GM18951 (cell line): Measurements from ENCODE around the gene USP7.

ENCODE experiments used
- POLR2A ChIP-seq: IDR thresholded peaks from 4 replicates; pipeline ENCODE4 v1.6.1; 2011; ENCODE audit warnings: mild to moderate bottlenecking; ENCODE audit not compliant: insufficient read length, insufficient read depth; ENCODE audit errors: extremely low read depth
- in situ Hi-C: fragments of 300-500 bp; cut with MboI; formaldehyde crosslinking; loops from one replicate; pipeline ENCODE4 v1.12.0; 2022; ENCODE audit warnings: low sequenced_read_pairs, mixed read lengths, inconsistent platforms; ENCODE audit not compliant: unreplicated experiment

Gene USP7

DNA sequence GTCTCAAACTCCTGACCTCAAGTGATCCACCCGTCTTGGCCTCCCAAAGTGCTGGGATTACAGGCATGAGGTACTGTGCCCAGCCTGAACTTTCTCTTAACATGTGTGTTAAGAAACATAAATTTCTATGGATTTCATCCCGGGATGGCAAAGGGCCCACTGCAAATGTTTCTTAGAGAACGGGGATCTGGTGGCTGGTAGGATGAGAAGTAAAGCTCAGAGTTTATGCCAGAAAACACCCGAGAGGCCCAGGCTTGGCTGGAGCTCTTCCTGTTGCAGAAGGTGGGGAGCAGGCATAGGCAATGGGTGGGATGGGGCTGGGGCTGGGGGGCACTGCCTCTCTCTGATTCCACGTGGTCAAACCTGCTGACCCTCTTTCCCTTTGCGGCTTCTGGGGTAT, 89.3 kb downstream of the USP7 start:
- in situ Hi-C loops: loop anchor here (10.0 kb wide), 1 partner anchor 300 kb away; no protein-coding TSS in a partner anchor

DNA sequence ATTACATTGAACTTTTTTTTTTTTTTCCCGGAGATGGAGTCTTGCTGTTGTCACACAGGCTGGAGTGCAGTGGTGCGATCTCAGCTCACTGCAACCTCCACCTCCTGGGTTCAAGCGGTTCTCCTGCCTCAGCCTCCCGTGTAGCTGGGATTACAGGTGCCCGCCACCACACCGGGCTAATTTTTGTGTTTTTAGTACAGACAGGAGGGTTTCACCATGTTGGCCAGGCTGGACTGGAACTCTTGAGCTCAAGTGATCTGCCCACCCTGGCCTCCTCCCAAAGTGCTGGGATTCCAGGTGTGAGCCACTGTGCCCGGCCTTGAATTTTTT, 89.9 kb downstream of the USP7 start:
- in situ Hi-C loops: loop anchor here (10.0 kb wide), 1 partner anchor 299 kb away; no protein-coding TSS in a partner anchor

More for the DNA sequence above, 89.3 kb downstream of the USP7 start:
- no peak for TF ChIP-seq POLR2A

DNA sequence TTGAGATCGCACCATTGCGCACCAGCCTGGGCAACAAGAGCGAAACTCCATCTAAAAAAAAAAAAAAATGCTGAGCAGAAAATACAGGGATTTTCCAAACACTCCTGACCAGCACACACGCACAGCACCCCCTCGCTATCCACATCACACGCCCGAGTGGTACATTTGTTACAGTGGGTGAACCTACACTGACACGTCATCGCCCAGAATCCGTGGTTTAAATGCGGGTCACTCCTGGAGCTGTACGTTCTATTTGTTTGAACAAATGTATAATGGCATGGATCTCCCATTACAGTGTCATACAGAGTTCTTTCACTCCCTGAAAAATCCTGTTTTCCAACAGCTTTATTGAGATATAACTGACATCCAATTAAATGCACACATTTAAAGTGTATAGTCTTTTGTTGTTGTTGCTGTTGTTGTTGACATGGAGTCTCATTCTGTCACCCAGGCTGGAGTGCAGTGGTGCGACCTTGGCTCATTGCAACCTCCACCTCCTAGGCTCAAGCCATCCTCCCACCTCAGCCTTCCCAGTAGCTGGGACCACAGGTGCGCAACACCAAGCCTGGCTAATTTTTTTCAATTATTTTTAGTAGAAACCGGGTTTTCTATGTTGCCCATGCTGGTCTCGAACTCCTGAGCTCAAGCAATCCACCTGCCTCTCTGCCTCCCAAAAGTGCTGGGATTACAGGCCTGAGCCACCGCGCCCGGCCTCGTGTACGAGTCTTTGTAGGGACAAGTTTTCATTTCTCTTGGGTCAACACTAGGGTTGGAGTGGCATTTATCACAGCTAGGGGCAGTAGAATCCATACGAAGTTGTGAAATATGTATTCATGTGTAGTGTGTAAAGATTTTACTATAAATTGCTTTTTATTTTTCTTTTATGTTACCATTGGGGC, 90.5 kb downstream of the USP7 start:
- in situ Hi-C loops: loop anchor here (10.0 kb wide), 1 partner anchor 298 kb away; no protein-coding TSS in a partner anchor
- TF ChIP-seq POLR2A: no peak

DNA sequence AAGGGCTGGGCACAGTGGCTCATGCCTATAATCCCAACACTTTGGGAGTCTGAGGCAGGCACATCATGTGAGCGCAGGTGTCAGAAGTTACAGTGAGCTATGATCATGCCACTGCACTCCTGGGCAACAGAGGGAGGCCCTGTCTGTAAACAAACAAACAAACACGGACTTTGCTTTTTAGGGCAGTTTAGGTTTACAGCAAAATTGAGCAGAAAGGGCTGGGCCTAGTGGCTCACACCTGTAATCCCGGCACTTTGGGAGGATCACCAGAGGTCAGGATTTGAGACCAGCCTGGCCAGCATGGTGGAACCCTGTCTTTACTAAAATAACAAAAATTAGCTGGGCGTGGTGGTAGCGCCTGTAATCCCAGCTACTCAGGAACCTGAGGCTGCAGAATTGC, 91.6 kb downstream of the USP7 start:
- TF ChIP-seq POLR2A: no peak
- in situ Hi-C loops: loop anchor here (10.0 kb wide), 1 partner anchor 297 kb away; no protein-coding TSS in a partner anchor

DNA sequence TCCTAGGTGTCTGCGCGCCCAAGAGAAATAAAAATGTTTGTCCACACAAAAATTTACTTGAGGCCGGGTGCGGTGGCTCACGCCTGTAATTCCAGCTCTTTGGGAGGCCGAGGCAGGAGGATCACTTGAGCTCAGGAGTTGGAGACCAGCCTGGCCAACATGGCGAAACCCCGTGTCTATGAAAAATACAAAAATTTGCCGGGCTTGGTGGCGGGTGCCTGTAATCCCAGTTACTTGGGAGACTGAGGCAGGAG, 93.8 kb downstream of the USP7 start:
- in situ Hi-C loops: loop anchor here (10.0 kb wide), 1 partner anchor 295 kb away; no protein-coding TSS in a partner anchor

DNA sequence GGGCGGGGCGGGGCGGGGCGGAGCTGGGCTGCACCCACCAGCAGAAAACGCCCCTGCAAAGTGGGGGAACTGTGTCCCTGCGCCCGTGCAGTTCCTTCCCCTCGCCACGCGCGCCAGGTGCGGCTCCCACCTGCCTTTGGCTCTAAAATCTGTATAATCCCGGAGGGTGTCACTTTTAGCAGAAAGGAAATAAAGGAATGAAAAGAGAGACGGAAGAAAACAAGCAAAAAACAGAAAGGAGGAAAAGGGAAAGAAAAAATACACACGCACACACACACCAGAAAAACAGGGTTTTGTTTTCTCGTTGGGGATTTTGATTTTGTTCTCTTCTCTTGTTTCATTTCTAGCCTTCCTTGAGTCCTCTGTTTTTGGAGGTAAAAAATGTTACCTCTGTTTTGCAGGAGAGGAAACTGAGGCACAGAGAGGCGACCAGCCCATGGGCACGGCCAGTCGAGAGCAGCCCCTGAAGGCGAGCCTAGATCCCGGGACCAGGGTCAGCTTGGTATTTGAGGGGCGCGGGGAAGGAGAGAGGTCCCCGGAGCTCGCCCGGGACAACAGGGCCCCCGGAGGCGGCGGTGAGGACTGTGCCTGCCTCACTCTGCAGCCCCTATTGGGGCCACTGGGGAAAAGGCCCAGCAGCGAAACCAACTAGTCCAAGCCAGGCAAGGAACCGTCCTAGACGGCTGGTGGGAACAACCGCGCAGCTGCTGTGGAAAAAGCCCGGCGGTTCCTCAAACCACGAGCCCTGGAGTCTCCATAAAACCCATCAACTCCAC, 94.3 kb downstream of the USP7 start:
- TF ChIP-seq POLR2A: peak; percentile 29
- in situ Hi-C loops: no loop called here

DNA sequence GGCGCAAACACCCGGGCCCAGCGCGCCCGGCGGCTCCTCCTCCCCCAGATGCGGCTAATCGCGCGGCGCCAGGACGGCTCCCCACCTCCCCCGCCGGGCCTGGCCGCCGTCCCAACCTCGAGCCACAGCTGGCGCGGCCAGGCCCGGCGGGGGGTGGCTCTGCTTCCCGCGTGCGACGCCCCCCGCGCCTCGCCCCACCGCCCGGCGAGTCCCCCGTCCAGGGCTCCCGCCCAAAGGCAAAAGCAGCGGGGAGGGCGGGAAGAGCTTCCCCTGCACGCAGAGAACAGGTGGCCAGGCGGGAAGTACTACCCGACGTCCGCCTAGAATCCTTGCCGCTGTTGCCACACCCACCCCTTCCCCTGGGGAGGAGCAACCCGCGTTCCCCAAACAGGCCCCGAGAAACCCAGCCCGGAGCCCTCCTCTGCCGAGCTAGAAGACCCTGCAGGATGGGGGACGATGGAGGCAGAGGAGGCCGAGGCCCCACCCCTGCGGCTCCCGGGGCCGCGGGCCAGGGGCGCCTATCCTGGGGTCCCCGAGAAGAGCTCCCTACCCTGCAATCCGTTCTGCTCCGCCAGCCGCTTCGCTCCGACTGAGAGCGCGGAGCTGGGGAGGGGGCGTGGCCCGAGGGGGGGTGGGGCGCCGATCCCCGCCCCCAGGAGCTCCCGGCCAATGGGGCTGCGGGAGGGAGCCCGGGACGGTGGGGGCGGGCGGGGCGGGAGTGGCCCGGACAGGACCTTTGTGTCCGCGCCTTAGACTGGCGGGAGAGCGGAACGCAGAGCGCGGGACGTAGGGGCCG, 95.1 kb downstream of the USP7 start, which contains the start of gene CARHSP1:
Gene CARHSP1, minus strand, starts transcription at position 591 of the 796 bp plus-strand sequence. CDS start 9,678 bp downstream, outside the sequence.
- in situ Hi-C loops: no loop called here
- TF ChIP-seq POLR2A: peak; percentile 75

DNA sequence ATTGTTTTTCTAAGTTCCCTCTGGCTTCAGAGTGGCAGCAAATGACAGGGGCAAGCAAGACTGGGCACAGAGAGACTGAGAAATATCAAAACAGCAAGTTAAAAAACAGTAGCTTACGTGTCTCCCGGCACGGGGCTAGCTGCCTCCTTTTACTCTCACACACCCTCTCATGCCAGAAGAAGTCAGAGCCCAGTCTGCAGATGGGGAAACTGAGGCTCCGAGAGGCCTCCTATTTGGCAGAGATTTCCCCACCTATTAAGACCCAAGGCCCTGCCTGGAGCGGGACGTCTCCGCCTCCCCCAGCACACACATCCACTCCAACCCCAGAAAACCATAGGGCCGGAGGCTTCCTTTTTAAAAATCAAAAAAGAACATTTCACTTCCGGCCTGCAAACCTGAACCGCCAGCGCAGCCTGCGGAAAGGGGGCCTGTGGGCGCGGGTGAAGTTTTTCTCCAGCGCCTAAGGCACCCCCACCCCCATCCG, 95.7 kb downstream of the USP7 start:
- no peak for TF ChIP-seq POLR2A
- in situ Hi-C loops: no loop called here

DNA sequence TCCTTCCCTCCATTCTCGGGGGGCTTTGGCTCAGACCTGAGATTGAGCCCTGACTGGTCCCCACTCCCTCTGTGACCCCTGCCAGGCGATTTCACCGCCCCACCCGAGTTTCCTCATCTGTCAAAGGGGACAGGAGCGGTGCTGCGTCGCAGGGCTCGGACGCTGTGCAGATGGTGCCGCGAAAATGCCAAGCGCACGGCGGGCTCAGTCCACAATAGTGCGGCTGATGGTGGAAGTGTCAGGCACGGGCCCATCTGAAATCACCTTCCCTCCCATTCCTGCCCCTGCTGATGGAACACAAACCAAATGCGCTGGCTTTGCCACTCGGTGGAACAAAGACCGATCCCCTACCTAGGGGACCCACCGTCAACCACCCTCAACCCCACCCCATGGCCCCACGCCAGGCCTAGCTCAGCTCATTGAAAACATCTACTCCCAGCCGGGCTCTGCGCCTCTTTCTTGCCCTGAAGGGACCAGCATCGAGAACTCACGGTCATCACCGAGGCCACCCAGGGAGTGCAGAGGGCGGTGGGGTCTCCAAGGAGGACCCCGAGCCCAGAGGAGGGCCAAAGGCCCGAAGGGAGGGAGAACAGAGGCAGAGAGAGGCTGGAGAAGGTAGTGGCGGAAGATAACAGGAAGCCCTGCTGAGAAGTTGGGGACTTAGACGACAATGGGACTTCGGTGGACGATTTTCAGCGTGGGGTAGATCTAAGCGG, 96.3 kb downstream of the USP7 start:
- in situ Hi-C loops: no loop called here
- TF ChIP-seq POLR2A: no peak

DNA sequence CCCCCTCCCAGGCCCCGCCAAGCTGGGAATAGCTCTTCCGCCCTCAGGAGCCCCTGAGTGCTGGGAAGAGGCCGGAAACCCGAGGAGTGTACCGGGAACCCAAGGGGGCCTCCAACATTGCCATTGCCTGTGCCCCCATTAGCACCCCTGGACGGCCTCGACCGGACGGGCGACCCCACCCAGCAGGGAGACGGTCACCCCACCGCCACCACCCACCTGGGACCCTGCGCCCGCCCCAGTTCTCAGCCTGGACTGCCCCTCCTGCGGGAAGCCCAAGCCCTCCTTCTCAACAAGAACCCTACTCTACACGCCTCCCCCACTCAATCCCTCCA, 96.9 kb downstream of the USP7 start:
- no peak for TF ChIP-seq POLR2A
- in situ Hi-C loops: no loop called here

DNA sequence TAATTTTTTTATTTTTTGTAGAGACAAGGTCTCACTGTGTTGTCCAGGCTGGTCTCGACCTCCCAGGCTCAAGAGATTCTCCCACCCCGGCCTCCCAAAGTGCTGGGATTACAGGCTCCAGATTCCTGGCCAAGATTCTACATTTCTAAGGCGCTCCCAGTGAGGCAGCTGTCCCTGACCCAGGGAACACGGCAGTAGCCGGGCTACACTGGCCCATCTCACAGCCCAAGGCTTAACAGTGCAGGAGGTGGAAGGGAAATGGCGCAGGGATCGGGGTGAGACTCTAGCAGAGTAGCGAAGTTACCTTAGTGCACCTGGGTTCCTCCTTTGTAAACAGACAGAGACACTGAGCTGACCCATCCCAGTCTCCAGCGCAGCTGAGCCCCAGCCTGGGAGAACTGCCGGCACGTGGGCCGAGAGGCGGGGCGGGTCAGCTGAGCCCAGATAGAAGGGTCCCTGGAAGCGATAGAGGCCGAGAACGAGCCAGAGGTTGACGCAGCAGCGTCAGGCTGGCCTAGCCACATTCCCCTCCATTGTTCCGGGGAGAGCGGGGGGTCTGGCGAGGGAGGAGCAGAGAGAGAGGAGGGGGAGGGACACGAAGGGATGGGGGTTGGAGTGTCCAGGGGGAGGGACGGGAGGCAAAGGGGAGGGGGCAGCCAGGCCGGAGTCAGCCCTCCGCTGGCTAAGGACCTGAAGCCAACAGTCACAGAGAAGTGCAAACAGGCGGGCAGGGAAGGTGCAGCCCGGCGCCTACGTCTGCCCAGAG, 97.4 kb downstream of the USP7 start:
- in situ Hi-C loops: no loop called here
- TF ChIP-seq POLR2A: no peak
